ENCODE results near the gene GPR15. TPM values are rescaled to one million over a fixed set of nuclear protein-coding genes. Genes with fewer than 3 reads are reported as not detected.
"Not testable (repeated sequence)": the region's sequence is repeated elsewhere in the genome, so short reads cannot be mapped to it uniquely, and the experiment has no call there.

The GPR15 gene
- total and polyA plus RNA-seq, 3 donors from 2014 or later: 0.34 TPM; not detected in 2

DNA sequence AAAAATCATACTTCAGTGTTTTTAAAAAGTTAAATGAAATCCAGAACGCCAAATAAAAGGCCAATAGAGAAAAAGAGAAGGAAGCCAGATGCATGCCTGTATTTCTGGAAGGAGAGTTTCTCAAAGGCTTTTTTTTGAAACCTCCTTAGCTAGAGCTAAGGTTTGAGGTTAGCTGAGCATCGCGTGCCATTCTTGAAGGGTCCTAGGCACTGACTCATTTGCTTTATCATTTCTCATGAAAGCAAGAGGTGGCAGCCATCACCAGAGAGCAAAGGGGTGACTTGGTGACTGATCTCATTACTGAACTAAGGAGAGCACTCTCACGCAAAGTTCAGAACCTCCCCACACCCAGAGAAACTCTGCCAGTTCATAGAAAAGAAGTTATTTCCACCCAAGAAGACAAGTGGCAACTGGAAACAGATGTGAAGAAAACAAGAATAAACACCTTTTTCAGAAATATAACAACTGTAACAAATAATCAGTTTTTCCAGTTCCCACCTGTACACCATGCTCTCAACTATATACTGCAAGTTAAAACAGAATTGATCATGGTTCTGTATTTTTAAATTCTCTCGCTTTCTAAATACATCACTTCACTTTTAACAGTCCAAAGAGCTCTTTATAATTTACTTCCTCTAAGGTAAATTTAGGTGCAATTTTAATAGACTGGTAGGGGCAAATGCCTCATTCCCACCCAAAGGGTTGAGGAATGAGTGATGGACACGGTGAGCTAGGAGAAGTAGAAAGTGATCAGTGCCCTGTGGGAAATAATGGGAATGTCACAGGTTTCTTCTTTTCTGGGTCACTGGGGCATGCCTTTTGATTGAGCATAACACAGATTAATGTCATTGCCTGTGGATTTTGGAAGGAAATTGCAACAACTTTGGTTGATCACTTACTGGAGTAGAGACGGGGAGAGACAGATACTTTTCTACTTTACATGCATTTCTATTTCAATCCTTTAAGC, 24.7 kb downstream of the GPR15 start:
- DNase-seq: no peak
- intact Hi-C loops (cut with DNase I; ENCODE audit: low total_unique reads): no loop called here
- no peaks in the 10 kb centered on the region for H3K27me3 ChIP-seq
- H3K4me3 ChIP-seq: peak overlapping the region in 1 of 2 donors; percentile 6
- no peaks in the 10 kb centered on the region for H3K4me1 ChIP-seq
- WGBS, 2 donors: 70 to 80% methylated on average over 7 of the region's 7 CpGs
- H3K9me3 ChIP-seq: no peaks in the 10 kb centered on the region
- TF ChIP-seq, protein P1, sequence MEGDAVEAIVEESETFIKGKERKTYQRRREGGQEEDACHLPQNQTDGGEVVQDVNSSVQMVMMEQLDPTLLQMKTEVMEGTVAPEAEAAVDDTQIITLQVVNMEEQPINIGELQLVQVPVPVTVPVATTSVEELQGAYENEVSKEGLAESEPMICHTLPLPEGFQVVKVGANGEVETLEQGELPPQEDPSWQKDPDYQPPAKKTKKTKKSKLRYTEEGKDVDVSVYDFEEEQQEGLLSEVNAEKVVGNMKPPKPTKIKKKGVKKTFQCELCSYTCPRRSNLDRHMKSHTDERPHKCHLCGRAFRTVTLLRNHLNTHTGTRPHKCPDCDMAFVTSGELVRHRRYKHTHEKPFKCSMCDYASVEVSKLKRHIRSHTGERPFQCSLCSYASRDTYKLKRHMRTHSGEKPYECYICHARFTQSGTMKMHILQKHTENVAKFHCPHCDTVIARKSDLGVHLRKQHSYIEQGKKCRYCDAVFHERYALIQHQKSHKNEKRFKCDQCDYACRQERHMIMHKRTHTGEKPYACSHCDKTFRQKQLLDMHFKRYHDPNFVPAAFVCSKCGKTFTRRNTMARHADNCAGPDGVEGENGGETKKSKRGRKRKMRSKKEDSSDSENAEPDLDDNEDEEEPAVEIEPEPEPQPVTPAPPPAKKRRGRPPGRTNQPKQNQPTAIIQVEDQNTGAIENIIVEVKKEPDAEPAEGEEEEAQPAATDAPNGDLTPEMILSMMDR (IDR thresholded peaks at IDR 0.05): no peak
- TF ChIP-seq POLR2A (IDR thresholded peaks at IDR 0.05): no peak
- H3K36me3 ChIP-seq (ENCODE audit: low read depth, missing control alignments): no peaks in the 10 kb centered on the region
- H3K27ac ChIP-seq: no peak overlapping the region

DNA sequence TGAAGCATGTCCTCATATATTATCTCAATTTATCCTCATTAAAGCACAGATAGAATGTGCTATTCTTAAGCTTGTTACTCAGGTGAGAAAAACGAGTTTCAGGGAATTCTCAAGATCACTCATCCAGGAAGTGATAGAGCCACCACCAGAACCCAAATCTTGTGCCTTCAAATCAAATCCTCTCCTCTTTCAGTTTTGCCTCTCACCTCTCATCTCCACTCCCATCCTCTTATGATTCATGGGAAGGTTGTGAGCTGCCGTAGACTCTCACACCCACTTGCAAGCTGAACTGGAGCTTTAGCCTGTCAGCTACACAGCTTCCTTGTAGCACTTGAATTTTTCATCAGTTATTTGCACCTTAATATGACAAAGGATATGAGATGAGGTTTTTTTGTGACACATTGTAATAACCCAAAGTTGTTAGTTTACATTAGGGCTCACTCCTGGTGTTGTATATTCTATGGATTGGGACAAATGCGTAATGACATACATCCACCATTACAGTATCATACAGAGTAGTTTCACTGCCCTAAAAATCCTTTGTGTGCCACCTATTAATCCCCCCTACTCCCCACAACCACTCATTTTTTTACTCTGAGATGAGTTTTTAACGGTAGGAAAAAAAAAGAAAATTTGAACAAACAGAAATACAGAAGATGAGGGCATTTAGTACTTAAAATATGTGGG, 25.7 kb downstream of the GPR15 start:
- H3K27me3 ChIP-seq: no peaks in the 10 kb centered on the region
- H3K36me3 ChIP-seq (ENCODE audit: low read depth, missing control alignments): no peaks in the 10 kb centered on the region
- H3K27ac ChIP-seq: no peak overlapping the region
- no peak for DNase-seq
- intact Hi-C loops (cut with DNase I; ENCODE audit: low total_unique reads): no loop called here
- no peaks in the 10 kb centered on the region for H3K4me1 ChIP-seq
- 71 to 74% methylated on average over 4 of the region's 4 CpGs for WGBS, 2 donors
- TF ChIP-seq, protein P1 (IDR thresholded peaks at IDR 0.05): no peak
- TF ChIP-seq POLR2A (IDR thresholded peaks at IDR 0.05): no peak
- H3K4me3 ChIP-seq: no peak overlapping the region
- no peaks in the 10 kb centered on the region for H3K9me3 ChIP-seq

DNA sequence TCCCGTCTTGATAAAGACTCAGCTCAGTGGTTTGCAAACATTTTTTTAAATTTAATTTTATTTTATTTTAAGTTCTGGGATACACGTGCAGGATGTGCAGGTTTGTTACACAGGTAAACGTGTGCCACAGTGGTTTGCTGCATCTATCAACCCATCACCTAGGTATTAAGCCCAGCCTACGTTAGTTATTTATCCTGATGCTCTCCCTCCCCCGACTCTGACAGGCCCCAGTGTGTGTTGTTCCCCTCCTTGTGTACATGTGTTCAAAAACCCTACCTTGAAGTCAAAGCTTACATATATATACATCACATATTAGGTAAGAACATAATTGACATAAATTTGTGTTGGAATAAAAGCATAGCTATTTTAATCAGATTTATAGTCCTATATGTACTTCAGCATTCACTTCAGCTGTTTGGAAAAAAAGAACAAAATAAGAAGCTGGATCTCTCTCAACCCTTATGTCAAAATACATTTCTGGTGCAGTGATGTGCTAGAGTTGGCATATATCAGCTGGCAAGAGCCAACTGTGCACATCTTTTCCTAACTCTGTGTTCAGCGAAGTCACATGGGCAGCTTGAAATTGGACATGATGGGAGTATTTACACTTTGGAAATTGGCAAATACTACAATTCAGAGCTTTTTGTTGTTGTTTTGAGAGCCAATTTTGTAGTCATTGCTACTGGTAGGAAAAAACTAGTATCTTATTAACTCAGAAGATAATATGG, 26.5 kb downstream of the GPR15 start:
- H3K27ac ChIP-seq: no peak overlapping the region
- no peaks in the 10 kb centered on the region for H3K9me3 ChIP-seq
- no peak overlapping the region for H3K4me3 ChIP-seq
- WGBS, 2 donors: 70 to 72% methylated on average over 6 of the region's 6 CpGs
- TF ChIP-seq POLR2A (IDR thresholded peaks at IDR 0.05): no peak
- TF ChIP-seq, protein P1 (IDR thresholded peaks at IDR 0.05): no peak
- intact Hi-C loops (cut with DNase I; ENCODE audit: low total_unique reads): no loop called here
- DNase-seq: no peak
- H3K27me3 ChIP-seq: no peaks in the 10 kb centered on the region
- no peaks in the 10 kb centered on the region for H3K36me3 ChIP-seq (ENCODE audit: low read depth, missing control alignments)
- no peaks in the 10 kb centered on the region for H3K4me1 ChIP-seq

DNA sequence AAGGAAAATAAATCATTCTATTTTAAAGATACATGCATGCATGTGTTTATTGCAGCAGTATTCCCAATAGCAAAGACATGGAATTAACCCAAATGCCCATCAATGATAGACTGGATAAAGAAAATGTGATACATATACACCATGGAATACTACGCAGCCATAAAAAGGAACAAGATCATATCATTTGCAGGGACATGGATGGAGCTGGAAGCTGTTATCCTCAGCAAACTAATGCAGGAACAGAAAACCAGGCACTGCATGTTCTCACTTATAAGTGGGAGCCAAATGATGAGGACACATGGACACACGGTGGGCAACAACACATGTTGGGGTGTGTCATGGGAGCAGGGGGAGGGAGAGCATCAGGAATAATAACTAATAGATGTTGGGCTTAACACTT, 28.0 kb downstream of the GPR15 start:
- WGBS, 2 donors: 93 to 98% methylated on average over 2 of the region's 2 CpGs
- H3K4me1 ChIP-seq; H3K27ac ChIP-seq; H3K36me3 ChIP-seq (ENCODE audit: low read depth, missing control alignments); H3K27me3 ChIP-seq; intact Hi-C loops (cut with DNase I; ENCODE audit: low total_unique reads); H3K4me3 ChIP-seq; DNase-seq; H3K9me3 ChIP-seq: not testable (repeated sequence)

DNA sequence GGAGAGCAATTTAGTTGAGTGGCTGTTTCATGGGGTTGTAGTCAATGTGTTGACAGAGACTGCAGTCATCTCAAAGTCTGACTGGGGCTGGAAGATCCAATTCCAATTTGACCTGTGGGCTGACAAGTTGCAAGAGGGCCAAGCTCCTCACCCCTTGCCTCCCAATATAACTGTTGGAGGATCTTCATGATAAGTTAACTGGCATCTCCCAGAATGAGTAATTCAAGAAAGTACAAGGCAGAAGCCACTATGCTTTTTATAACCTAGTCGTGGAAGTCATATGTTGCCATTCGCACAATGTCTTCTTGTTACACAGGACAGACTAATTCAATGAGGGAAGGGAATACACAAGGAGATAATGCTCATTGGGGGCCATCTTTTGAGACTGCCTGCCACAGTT, 29.1 kb downstream of the GPR15 start:
- H3K27me3 ChIP-seq: no peaks in the 10 kb centered on the region
- no peak overlapping the region for H3K4me3 ChIP-seq
- no peaks in the 10 kb centered on the region for H3K36me3 ChIP-seq (ENCODE audit: low read depth, missing control alignments)
- no peaks in the 10 kb centered on the region for H3K9me3 ChIP-seq
- TF ChIP-seq, protein P1 (IDR thresholded peaks at IDR 0.05): no peak
- no peak for TF ChIP-seq POLR2A (IDR thresholded peaks at IDR 0.05)
- H3K27ac ChIP-seq: no peak overlapping the region
- 77 to 79% methylated on average over 2 of the region's 2 CpGs for WGBS, 2 donors
- intact Hi-C loops (cut with DNase I; ENCODE audit: low total_unique reads): no loop called here
- DNase-seq: no peak
- H3K4me1 ChIP-seq: no peaks in the 10 kb centered on the region

Data from testis (tissue), 3 donors.